Vagina (tissue), 2 donors: Measurements from ENCODE around the gene PHOSPHO1. TPM values are rescaled to one million over a fixed set of nuclear protein-coding genes. Genes with fewer than 3 reads are reported as not detected.

Experiments used
- DNase-seq, 2 donors: peaks; one replicate each; pipeline ENCODE4 v3.0.0-alpha.2; 2017; ENCODE audit errors: extremely low spot score in 2 of 2
- H3K27ac ChIP-seq: fragments of 200-600 bp; sonication (generic); one replicate; pipeline ENCODE4 v1.5.1; 2019
- H3K27me3 ChIP-seq: fragments of 200-600 bp; sonication (generic); one replicate; pipeline ENCODE4 v1.5.1; 2019
- H3K36me3 ChIP-seq, 2 donors: fragments of 200-600 bp; sonication (generic); one replicate each; pipeline ENCODE4 v1.5.1; 2017 to 2019
- H3K4me1 ChIP-seq: fragments of 200-600 bp; sonication (generic); one replicate; pipeline ENCODE4 v1.5.1; 2019
- H3K4me3 ChIP-seq, 2 donors: fragments of 200-600 bp; sonication (generic); 1 replicate in 1 of 2; 2 replicates in 1 of 2; pipeline ENCODE4 v1.5.1; 2016 to 2019
- H3K9me3 ChIP-seq: fragments of 200-600 bp; sonication (generic); one replicate; pipeline ENCODE4 v1.5.1; 2019
- POLR2A ChIP-seq, 2 donors: fragments of 450-650 bp; IDR thresholded peaks; one replicate each; pipeline ENCODE4 v1.6.1; 2017; ENCODE audit warnings: antibody characterized with exemption in 2 of 2, mild to moderate bottlenecking in 2 of 2, moderate library complexity in 2 of 2
- POLR2AphosphoS5 ChIP-seq, 2 donors: sonication (generic); formaldehyde crosslinking; IDR thresholded peaks; one replicate each; pipeline ENCODE4 v1.9.0; 2017; ENCODE audit warnings: antibody characterized with exemption in 2 of 2, mild to moderate bottlenecking in 2 of 2, low read depth in 1 of 2; ENCODE audit not compliant: insufficient read depth in 1 of 2
- intact Hi-C: fragments of 100-400 bp; cut with DNase I; formaldehyde crosslinking; loops from one replicate; pipeline ENCODE4 v1.15.1; 2023
- total RNA-seq: library from RNA; depleted of rRNA; stranded (reverse); fragments of >200 nt; gene quantifications from one replicate; pipeline ENCODE4 v1.2.3, GENCODE V29; 2016
- TF ChIP-seq, protein P1 (sequence below), 3 experiments: fragments of 450-650 bp in 2 of 3; fragments of 200-600 bp in 1 of 3; sonication (generic) in 1 of 3; IDR thresholded peaks; one replicate each; pipeline ENCODE4 v1.5.1; 2017 to 2019; ENCODE audit warnings: antibody characterized with exemption in 3 of 3, mild to moderate bottlenecking in 2 of 3, moderate library complexity in 2 of 3

Gene PHOSPHO1
- total RNA-seq, 1 donor from 2014 or later: not detected

DNA sequence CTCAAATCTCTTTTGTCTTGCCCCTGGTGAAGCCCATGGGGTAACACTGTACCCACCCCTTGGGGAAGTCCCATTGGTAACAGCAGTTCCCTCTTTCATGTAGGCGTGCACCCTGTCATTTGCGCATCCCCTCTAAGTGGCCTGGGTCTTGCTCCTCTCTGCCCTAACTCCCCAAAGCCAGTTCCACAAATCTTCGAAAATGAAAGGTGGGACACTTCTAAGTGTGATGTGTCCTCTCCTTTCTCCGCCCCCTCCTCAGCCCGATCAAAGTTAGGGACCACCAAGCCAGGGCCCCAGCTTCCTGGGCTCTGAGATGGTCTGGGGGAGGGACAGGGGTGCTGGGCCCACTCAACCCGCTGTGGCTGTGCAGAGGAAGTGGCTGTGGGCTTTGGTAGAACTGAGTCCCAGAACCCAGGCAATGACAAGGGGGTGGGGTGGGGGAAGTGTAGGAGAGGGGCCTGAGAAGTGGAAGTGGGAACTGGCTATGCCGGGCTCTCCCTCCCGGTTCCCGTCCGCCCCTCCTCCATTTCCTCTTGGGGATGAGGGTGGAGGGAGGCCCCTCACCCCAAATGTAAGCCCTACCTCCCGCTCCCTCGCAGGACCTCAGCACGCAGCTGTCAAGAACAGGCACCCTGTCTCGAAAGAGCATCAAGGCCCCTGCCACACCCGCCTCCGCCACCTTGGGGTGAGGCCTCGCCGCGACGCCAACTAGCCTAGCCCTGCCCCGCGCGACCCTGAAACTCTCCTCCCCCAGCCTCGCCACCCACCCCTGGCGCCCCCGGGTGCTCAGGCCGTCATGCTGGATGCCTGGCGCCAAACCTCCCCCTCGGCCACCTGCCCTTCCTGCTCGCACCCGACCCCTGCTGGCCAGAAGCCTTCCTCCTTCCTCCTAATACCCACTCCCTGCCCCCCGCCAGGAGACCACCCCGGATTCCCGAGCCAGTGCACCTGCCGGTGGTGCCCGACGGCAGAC, 11.4 kb downstream of the PHOSPHO1 start:
- intact Hi-C loops: no loop called here
- TF ChIP-seq, protein P1, sequence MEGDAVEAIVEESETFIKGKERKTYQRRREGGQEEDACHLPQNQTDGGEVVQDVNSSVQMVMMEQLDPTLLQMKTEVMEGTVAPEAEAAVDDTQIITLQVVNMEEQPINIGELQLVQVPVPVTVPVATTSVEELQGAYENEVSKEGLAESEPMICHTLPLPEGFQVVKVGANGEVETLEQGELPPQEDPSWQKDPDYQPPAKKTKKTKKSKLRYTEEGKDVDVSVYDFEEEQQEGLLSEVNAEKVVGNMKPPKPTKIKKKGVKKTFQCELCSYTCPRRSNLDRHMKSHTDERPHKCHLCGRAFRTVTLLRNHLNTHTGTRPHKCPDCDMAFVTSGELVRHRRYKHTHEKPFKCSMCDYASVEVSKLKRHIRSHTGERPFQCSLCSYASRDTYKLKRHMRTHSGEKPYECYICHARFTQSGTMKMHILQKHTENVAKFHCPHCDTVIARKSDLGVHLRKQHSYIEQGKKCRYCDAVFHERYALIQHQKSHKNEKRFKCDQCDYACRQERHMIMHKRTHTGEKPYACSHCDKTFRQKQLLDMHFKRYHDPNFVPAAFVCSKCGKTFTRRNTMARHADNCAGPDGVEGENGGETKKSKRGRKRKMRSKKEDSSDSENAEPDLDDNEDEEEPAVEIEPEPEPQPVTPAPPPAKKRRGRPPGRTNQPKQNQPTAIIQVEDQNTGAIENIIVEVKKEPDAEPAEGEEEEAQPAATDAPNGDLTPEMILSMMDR (IDR thresholded peaks at IDR 0.05): no peak
- TF ChIP-seq POLR2A (IDR thresholded peaks at IDR 0.05) (no peak), POLR2AphosphoS5 (IDR thresholded peaks at IDR 0.05; ENCODE audit: insufficient read depth in 1 of 2, low read depth in 1 of 2) (no peak)

DNA sequence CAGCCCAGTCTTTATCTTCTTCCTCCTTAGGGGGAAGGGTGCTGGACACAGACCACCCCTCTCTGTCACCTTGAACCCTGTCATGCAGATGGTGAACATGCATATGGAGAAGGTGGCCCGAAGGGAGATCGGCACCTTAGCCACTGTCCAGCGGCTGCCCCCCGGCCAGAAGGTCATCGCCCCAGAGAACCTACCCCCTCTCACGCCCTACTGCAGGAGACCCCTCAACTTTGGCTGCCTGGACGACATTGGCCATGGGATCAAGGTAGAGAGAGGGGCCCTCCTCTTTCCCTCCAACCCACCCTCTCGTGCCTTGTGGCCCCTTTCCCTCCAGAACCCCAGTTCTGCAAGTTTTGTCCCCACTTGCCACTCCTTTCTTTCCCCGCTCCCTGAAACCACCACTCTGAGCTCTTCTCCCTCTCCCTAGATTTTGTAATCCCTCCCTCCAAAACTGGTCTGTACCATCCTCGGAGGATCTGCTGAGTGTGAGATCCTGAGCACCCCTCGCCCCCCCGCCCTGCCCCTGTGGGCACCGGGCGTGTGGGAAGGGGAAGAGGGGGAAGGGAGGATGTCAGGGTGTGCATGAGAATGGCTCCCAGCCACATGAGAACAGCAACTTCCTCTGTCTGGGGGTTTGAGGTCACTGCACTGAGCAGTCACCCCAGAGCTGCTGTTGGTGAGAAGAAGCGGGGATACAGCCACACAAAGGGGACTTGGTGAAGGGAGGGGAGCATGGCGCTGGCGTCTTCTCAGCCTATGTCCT, 12.8 kb downstream of the PHOSPHO1 start:
- TF ChIP-seq POLR2A (IDR thresholded peaks at IDR 0.05) (no peak), POLR2AphosphoS5 (IDR thresholded peaks at IDR 0.05; ENCODE audit: insufficient read depth in 1 of 2, low read depth in 1 of 2) (peak in 1 of 2 donors; percentile 74)
- no peak for DNase-seq

More for the DNA sequence above, 11.4 kb downstream of the PHOSPHO1 start:
- DNase-seq: no peak
- H3K36me3 ChIP-seq: no peaks in the 10 kb centered on the region
- H3K9me3 ChIP-seq: no peaks in the 10 kb centered on the region
- H3K27ac ChIP-seq: no peak overlapping the region
- peaks cover 37% of the 10 kb centered on the region for H3K4me1 ChIP-seq
- H3K4me3 ChIP-seq: no peak overlapping the region
- peaks cover 6% of the 10 kb centered on the region for H3K27me3 ChIP-seq

DNA sequence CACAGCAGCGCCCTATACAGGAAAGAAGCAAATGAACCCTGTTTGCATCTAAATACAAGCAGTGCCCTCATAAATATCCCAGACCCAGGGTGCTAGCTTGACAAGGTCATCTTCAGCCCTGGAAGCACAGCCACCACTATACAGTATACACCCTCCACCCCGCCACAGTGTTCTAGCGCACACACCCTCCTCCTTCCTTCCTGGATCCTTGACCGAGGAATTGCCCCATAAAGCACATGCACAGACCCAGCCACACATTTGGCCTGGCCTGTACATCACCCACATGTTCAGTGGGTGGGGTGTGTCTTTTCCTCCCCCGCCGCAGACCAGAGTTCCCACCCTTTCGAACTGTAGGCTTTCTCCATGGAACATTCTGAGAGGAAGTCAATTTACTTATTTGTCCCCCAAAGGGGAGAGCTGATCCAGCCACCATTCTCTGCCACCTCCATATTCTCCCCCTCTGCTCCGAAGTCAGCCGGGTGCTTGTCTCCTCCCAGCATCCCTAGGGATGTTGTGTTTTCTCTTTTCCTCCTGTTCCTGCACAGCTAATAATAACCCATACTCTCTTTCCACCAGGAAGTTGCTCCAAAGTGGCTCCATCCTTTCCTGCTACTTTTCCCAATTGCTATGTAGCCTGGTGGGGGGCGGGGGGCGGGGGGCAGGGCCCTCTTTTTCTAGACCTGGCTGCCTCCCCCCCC, 13.5 kb downstream of the PHOSPHO1 start:
- Histone ChIP-seq H3K4me1 (peaks cover 27% of the 10 kb centered on the region), H3K36me3 (no peaks in the 10 kb centered on the region), H3K4me3 (no peak overlapping the region), H3K27me3 (no peaks in the 10 kb centered on the region), H3K9me3 (no peaks in the 10 kb centered on the region), H3K27ac (peak overlapping the region; percentile 21)
- TF ChIP-seq POLR2A (IDR thresholded peaks at IDR 0.05) (no peak), POLR2AphosphoS5 (IDR thresholded peaks at IDR 0.05; ENCODE audit: insufficient read depth in 1 of 2, low read depth in 1 of 2) (peak in 1 of 2 donors; percentile 32)
- TF ChIP-seq, protein P1 (IDR thresholded peaks at IDR 0.05): no peak
- DNase-seq: no peak
- intact Hi-C loops: no loop called here

More for the DNA sequence above, 12.8 kb downstream of the PHOSPHO1 start:
- Histone ChIP-seq H3K27me3 (no peaks in the 10 kb centered on the region), H3K36me3 (no peaks in the 10 kb centered on the region), H3K4me1 (peaks cover 27% of the 10 kb centered on the region), H3K4me3 (no peak overlapping the region), H3K9me3 (no peaks in the 10 kb centered on the region), H3K27ac (peak overlapping the region; percentile 21)
- intact Hi-C loops: no loop called here

DNA sequence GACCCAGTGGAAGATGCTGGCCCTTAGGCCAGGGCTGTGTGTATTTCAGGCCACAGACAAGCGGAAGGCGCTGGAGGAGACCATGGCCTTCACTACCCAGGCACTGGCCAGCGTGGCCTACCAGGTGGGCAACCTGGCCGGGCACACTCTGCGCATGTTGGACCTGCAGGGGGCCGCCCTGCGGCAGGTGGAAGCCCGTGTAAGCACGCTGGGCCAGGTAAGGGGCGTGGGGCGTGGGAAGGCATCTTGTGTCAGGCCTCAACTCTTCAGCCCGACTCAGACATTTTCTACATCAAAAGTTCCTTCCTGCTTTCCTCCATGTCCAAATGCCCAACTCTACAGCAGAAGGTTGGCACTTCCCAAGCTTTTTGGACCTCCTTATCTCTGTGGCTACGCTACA, 14.1 kb downstream of the PHOSPHO1 start:
- Histone ChIP-seq H3K4me1 (peaks cover 27% of the 10 kb centered on the region), H3K9me3 (no peaks in the 10 kb centered on the region), H3K27me3 (no peaks in the 10 kb centered on the region), H3K27ac (peak overlapping the region; percentile 0), H3K36me3 (no peaks in the 10 kb centered on the region), H3K4me3 (no peak overlapping the region)
- intact Hi-C loops: no loop called here
- TF ChIP-seq POLR2A (IDR thresholded peaks at IDR 0.05) (no peak), POLR2AphosphoS5 (IDR thresholded peaks at IDR 0.05; ENCODE audit: insufficient read depth in 1 of 2, low read depth in 1 of 2) (no peak)
- TF ChIP-seq, protein P1 (IDR thresholded peaks at IDR 0.05): no peak
- DNase-seq: no peak
